ENCODE data around the gene KCNK2.

KCNK2 gene

GRCh38 chr1:215263636-215264035 lies 181.1 kb downstream of the KCNK2 start:
- DNase-seq: no peak

- no peak for DNase-seq
These were observed 182.1 kb downstream of the KCNK2 start for GRCh38 chr1:215264649-215265048.

GRCh38 chr1:215267495-215267894 lies 185.0 kb downstream of the KCNK2 start:
- no peak for DNase-seq

GRCh38 chr1:215269955-215270354 lies 187.4 kb downstream of the KCNK2 start:
- DNase-seq: no peak

- DNase-seq: peak; percentile 90
These were observed 191.4 kb downstream of the KCNK2 start for GRCh38 chr1:215273838-215274516.

- no peak for DNase-seq
These were observed 194.0 kb downstream of the KCNK2 start for GRCh38 chr1:215276582-215276981.

- peak; percentile 54 for DNase-seq
These were observed 195.0 kb downstream of the KCNK2 start for GRCh38 chr1:215277532-215277931.

- DNase-seq: no peak
These were observed 197.1 kb downstream of the KCNK2 start for GRCh38 chr1:215279682-215280081.

GRCh38 chr1:215282557-215282956 lies 200.0 kb downstream of the KCNK2 start:
- DNase-seq: peak; percentile 33

GRCh38 chr1:215285013-215285800 lies 202.7 kb downstream of the KCNK2 start:
- DNase-seq: peak; percentile 61
